Transverse colon (tissue), 4 donors: Measurements from ENCODE around the gene FAM174A. TPM values are rescaled to one million over a fixed set of nuclear protein-coding genes. Genes with fewer than 3 reads are reported as not detected.

Source experiments
- DNase-seq: peaks from one replicate; pipeline ENCODE4 v3.0.0-alpha.2; 2019
- H3K27ac ChIP-seq, 4 donors: fragments of 200-600 bp; sonication (generic); 2 replicates each; pipeline ENCODE4 v1.5.1; 2016 to 2018; ENCODE audit warnings: inconsistent platforms in 4 of 4
- H3K27me3 ChIP-seq: fragments of 200-600 bp; sonication (generic); 2 replicates; pipeline ENCODE4 v1.5.1; 2017; ENCODE audit warnings: inconsistent platforms
- H3K36me3 ChIP-seq, 4 donors: fragments of 200-600 bp; sonication (generic); 2 replicates each; pipeline ENCODE4 v1.5.1; 2017 to 2019; ENCODE audit warnings: inconsistent platforms in 4 of 4
- H3K4me1 ChIP-seq, 4 donors: fragments of 200-600 bp; sonication (generic); 2 replicates each; pipeline ENCODE4 v1.5.1; 2017 to 2020; ENCODE audit warnings: inconsistent platforms in 4 of 4
- H3K4me3 ChIP-seq, 4 donors: fragments of 200-600 bp; sonication (generic); 1 replicate in 1 of 4; 2 replicates in 3 of 4; pipeline versions ENCODE4 v1.5.1 to v1.6.1; 2017 to 2019; ENCODE audit warnings: inconsistent platforms in 4 of 4
- H3K9me3 ChIP-seq, 2 donors: fragments of 200-600 bp; sonication (generic); 2 replicates each; pipeline ENCODE4 v1.5.1; 2017 to 2019; ENCODE audit warnings: inconsistent platforms in 2 of 2
- CTCF ChIP-seq, 5 experiments: fragments of 200-600 bp in 3 of 5; fragments of 450-650 bp in 2 of 5; sonication (generic) in 3 of 5; IDR thresholded peaks; 1 replicate in 2 of 5; 2 replicates in 3 of 5; pipeline ENCODE4 v1.5.1; 2016 to 2017; ENCODE audit warnings: antibody characterized with exemption in 5 of 5, inconsistent platforms in 3 of 5, mild to moderate bottlenecking in 2 of 5, moderate library complexity in 1 of 5
- EP300 ChIP-seq: sonication (generic); formaldehyde crosslinking; IDR thresholded peaks from one replicate; pipeline ENCODE4 v1.6.1; 2017; ENCODE audit warnings: antibody characterized with exemption, low read depth
- POLR2A ChIP-seq: fragments of 450-650 bp; IDR thresholded peaks from one replicate; pipeline ENCODE4 v1.6.1; 2016; ENCODE audit warnings: antibody characterized with exemption, mild to moderate bottlenecking, moderate library complexity
- POLR2AphosphoS5 ChIP-seq, 3 donors: sonication (generic); formaldehyde crosslinking; IDR thresholded peaks; one replicate each; pipeline ENCODE4 v1.6.1; 2016; ENCODE audit warnings: antibody characterized with exemption in 3 of 3
- WGBS, 2 donors: methylation state at CpG; one replicate each; pipeline ENCODE4 v1.1.5; 2018; ENCODE audit warnings: low coverage in 1 of 2; 5-methylcytosine and 5-hydroxymethylcytosine counted together
- in situ Hi-C, 4 donors: fragments of 200-750 bp; cut with MboI; loops; one replicate each; pipeline versions ENCODE4 v1.15.0 to v1.15.1; 2017; ENCODE audit warnings: low sequenced_read_pairs in 3 of 4, low pct_ligation_motif_present in 1 of 4, low pct_unique_long_range_greater_than_20kb in 1 of 4
- intact Hi-C: fragments of 100-400 bp; cut with DNase I; formaldehyde crosslinking; loops from one replicate; pipeline ENCODE4 v1.15.1; 2023; ENCODE audit warnings: low total_unique reads
- total RNA-seq, 4 donors: library from RNA; depleted of rRNA; stranded (reverse); fragments of >200 nt; gene quantifications; one replicate each; pipeline ENCODE4 v1.1.0, GENCODE V29; 2016

The FAM174A gene
- total RNA-seq, 4 donors from 2014 or later = 9.0 to 94.6 (median 28.0) TPM

- TF ChIP-seq POLR2A (no peak), CTCF (IDR thresholded peaks at IDR 0.05) (no peak), POLR2AphosphoS5 (IDR thresholded peaks at IDR 0.05) (no peak), EP300 (no peak)
- intact Hi-C loops (no loop called here), in situ Hi-C loops (no loop called here)
- Histone ChIP-seq H3K27ac (no peak overlapping the region), H3K4me3 (no peak overlapping the region), H3K9me3 (no peaks in the 10 kb centered on the region), H3K4me1 (no peaks in the 10 kb centered on the region), H3K27me3 (no peaks in the 10 kb centered on the region), H3K36me3 (no peaks in the 10 kb centered on the region)
- WGBS, 2 donors = 70 to 75% methylated on average over 2 of the region's 2 CpGs
- DNase-seq = no peak
Observed at GRCh38 chr5:100574716-100575115, 39.5 kb downstream of the FAM174A start.

- no peak for TF ChIP-seq EP300
- TF ChIP-seq POLR2A = no peak
- TF ChIP-seq POLR2AphosphoS5 (IDR thresholded peaks at IDR 0.05) = no peak
- TF ChIP-seq CTCF (IDR thresholded peaks at IDR 0.05) = no peak
- H3K27ac ChIP-seq = no peak overlapping the region
- no peaks in the 10 kb centered on the region for H3K27me3 ChIP-seq
- no peaks in the 10 kb centered on the region for H3K36me3 ChIP-seq
- H3K9me3 ChIP-seq = no peaks in the 10 kb centered on the region
- intact Hi-C loops (no loop called here), in situ Hi-C loops (no loop called here)
- no peaks in the 10 kb centered on the region for H3K4me1 ChIP-seq
- DNase-seq = no peak
- no peak overlapping the region for H3K4me3 ChIP-seq
Observed at GRCh38 chr5:100575815-100576214, 40.6 kb downstream of the FAM174A start.

GRCh38 chr5:100576217-100576751, 41.1 kb downstream of the FAM174A start:
- DNase-seq = no peak
- H3K36me3 ChIP-seq = no peaks in the 10 kb centered on the region
- intact Hi-C loops = no loop called here
- no peaks in the 10 kb centered on the region for H3K27me3 ChIP-seq
- in situ Hi-C loops = no loop called here
- no peak overlapping the region for H3K4me3 ChIP-seq
- no peak overlapping the region for H3K27ac ChIP-seq
- no peak for TF ChIP-seq CTCF (IDR thresholded peaks at IDR 0.05)
- TF ChIP-seq POLR2AphosphoS5 (IDR thresholded peaks at IDR 0.05) = no peak
- TF ChIP-seq POLR2A = no peak
- TF ChIP-seq EP300 = no peak
- H3K9me3 ChIP-seq = no peaks in the 10 kb centered on the region
- 89 to 94% methylated on average over 2 of the region's 2 CpGs for WGBS, 2 donors
- no peaks in the 10 kb centered on the region for H3K4me1 ChIP-seq

- intact Hi-C loops (no loop called here), in situ Hi-C loops (no loop called here)
- WGBS, 2 donors = 81 to 91% methylated on average over 1 of the region's 1 CpG
- no peak for DNase-seq
- Histone ChIP-seq H3K27me3 (no peaks in the 10 kb centered on the region), H3K4me3 (no peak overlapping the region), H3K9me3 (no peaks in the 10 kb centered on the region), H3K27ac (no peak overlapping the region), H3K36me3 (no peaks in the 10 kb centered on the region), H3K4me1 (no peaks in the 10 kb centered on the region)
- no peak for TF ChIP-seq CTCF (IDR thresholded peaks at IDR 0.05)
- no peak for TF ChIP-seq POLR2A
- no peak for TF ChIP-seq POLR2AphosphoS5 (IDR thresholded peaks at IDR 0.05)
- no peak for TF ChIP-seq EP300
Observed at GRCh38 chr5:100577506-100577905, 42.3 kb downstream of the FAM174A start.
